GM18517 (cell line): ENCODE results near the gene PRR15L.
"Not testable (repeated sequence)": the region's sequence is repeated elsewhere in the genome, so short reads cannot be mapped to it uniquely, and the experiment has no call there.

Experiments
- ATAC-seq: cut with Tn5 transposase; IDR thresholded peaks from one replicate; pipeline ENCODE4 v1.9.1; 2021; ENCODE audit warnings: mild to moderate bottlenecking, moderate library complexity; ENCODE audit not compliant: unreplicated experiment

The PRR15L gene

DNA sequence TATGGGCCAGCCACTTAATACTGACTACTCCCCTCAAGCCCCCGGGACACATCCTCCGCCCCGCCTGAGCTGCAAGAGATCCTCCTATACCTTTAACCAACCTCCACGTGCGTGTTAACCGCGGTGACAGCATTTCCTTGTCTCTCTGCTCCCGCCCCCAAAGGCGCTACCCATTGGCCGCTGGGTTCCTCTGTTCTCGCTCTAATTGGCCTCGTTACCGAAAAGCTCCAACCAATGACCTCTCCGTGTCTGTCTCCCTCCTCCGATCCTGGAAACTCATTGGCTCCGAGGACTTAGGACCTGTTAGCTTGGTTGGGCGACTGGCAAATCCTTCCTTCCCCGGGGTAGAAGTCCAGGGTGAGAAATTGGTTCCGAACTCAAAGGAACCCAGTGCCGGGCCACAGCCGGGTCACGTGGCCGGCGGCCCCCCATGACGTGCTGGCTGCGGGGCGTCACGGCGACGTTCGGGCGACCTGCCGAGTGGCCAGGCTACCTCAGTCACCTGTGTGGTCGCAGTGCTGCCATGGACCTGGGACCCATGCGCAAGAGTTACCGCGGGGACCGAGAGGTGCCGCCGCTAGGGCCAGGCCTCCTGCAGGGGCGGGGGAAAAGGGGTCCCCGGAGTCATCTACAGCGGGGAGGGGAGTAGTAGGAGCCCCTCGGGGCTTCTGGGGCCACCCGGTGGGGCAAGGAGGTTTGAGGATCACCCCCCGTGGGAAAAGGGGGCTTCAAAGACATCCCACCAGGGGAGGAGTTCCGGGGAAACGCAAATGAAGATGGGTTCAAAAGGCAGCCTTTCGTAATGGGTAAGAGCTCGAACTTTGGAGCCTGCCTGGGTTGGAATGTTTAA, 16.2 kb downstream of the PRR15L start, which contains the start of gene PNPO:
PNPO (plus strand) TSS at position 326 of the 850 bp plus-strand sequence; CDS start at position 431, 105 bp downstream.
- ATAC-seq: peak; percentile 92

GRCh38 chr17:47937941-47938340, 19.7 kb downstream of the PRR15L start:
- ATAC-seq: no peak

GRCh38 chr17:47935961-47936360, 21.7 kb downstream of the PRR15L start:
- no peak for ATAC-seq

DNA sequence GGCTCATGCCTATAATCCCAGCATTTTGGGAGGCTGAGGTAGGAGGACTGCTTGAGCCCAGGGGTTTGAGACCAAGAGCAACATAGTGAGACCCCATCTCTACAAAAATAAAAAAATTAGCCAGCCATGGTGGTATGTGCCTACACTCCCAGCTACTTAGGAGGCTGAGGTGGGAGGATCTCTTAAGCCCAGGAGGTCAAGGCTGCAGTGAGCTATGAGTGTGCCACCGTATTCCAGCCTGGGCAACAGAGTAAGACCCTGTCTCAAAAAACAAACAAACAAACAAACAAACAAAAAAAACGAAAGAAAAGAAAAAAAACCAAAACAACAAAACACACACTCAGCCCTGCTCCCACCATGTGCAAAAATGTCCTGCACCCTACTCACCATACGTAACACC, 22.2 kb downstream of the PRR15L start:
- ATAC-seq: not testable (repeated sequence)

GRCh38 chr17:47934856-47935255, 22.8 kb downstream of the PRR15L start:
- ATAC-seq: no peak

- no peak for ATAC-seq
These were observed 25.8 kb downstream of the PRR15L start for GRCh38 chr17:47931848-47932247.

GRCh38 chr17:47929218-47930000, 28.3 kb downstream of the PRR15L start:
- no peak for ATAC-seq

DNA sequence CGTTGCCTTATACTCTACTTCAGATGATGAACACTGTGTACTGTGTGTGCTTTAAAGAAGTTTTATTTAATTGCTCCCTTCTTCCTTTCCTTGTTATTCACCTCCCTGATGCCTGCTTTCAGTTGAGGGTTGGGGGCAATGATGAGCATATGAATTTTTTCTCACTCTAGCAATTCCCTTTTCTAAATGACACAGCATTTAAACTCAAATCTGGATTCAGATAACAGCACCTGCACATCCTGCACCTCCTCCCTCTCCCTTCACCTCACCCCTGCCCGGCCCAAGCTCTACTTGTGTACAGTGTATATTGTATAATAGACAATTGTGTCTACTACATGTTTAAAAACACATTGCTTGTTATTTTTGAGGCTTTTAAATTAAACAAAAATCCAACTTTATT, 29.3 kb downstream of the PRR15L start:
- no peak for ATAC-seq

DNA sequence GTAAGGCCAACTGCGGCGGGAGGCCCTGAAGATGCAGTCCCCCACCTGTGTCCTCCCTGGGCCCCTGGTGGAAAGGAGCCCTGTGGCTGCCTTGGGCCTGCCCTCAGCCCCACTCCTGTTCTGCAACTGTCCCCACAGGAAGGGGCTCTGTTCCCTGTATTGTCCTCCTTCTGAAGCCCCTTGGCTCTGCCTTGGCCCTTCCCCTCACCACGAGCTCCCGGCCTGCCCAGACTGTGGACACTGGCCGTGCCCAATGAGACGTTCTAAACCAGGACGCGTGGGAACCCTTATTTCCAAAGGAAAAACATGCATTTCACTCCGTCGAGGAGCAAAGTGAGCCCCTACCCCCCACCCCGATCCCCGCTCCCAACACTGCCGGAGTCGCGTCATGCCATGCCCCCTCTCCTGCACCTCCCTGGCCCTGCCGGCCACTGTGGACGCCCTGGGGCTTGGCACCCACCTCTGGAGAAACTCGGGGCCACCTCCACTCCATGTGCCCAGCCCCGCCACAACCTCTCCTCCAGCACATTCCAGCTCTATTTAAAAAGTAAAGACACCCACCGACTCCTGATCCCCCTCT, 29.8 kb downstream of the PRR15L start:
- no peak for ATAC-seq

DNA sequence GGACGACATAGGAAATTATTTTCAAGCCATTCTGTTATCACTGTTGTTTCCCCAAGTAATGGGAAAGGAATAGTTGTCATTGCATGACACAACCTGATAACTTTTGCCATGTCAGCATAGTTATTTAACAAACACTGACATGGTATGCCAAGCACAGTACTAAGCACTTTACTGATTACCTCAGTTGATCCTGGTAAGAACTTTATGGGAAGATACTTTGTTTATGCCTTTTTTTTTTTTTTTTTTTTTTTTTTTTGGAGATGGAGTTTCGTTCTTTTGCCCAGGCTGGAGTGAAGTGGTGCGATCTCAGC, 32.0 kb downstream of the PRR15L start:
- no peak for ATAC-seq

- ATAC-seq: no peak
These were observed 32.7 kb downstream of the PRR15L start for GRCh38 chr17:47924785-47925677.

DNA sequence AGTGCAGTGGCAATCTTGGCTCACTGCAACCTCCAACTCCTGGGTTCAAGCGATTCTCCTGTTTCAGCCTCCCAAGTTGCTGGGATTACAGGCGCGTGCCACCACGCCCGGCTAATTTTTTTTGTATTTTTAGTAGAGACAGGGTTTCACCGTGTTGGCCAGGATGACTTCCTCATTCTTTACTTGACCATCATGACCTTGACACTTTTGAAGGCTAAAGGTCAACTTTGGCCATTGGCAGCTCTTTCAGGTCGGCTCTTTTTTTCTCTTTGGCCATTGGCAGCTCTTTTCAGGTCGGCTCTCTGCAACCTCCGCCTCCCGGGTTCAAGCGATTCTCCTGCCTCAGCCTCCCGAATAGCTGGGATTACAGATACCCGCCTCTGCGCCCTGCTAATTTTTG, 37.8 kb downstream of the PRR15L start:
- ATAC-seq: not testable (repeated sequence)

- no peak for ATAC-seq
These were observed 38.7 kb downstream of the PRR15L start for GRCh38 chr17:47918991-47919390.

- ATAC-seq: no peak
These were observed 39.7 kb downstream of the PRR15L start for GRCh38 chr17:47918006-47918405.

DNA sequence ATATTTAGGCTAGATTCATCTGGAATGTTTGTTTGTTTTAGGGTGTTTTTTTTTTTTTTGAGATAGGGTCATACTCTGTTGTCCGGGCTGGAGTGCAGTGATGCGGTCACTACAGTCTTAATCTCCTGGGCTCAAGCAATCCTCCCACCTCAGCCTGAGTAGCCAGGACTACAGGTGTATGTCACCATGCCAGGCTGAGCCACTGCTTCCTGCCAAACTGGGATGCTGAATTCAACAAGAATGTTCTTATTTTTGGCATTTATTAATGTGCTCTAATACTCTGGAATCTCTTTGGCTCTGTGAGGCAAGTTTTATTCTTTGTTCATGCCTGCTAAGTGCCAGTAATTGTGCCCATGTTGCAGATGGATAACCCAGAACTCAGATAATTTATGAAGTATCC, 40.1 kb downstream of the PRR15L start:
- no peak for ATAC-seq

DNA sequence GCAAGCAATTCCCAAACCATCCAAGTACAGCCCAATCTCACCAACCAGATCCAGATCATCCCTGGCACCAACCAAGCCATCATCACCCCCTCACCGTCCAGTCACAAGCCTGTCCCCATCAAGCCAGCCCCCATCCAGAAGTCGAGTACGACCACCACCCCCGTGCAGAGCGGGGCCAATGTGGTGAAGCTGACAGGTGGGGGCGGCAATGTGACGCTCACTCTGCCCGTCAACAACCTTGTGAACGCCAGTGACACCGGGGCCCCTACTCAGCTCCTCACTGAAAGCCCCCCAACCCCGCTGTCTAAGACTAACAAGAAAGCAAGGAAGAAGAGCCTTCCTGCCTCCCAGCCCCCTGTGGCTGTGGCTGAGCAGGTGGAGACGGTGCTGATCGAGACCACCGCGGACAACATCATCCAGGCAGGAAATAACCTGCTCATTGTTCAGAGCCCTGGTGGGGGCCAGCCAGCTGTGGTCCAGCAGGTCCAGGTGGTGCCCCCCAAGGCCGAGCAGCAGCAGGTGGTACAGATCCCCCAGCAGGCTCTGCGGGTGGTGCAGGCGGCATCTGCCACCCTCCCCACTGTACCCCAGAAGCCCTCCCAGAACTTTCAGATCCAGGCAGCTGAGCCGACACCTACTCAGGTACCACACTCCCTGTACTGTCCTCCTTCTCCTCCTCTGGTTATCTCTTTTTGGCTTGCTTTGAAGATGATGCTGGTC, 41.0 kb downstream of the PRR15L start:
- ATAC-seq: no peak

GRCh38 chr17:47915776-47916398, 41.8 kb downstream of the PRR15L start:
- ATAC-seq: no peak

DNA sequence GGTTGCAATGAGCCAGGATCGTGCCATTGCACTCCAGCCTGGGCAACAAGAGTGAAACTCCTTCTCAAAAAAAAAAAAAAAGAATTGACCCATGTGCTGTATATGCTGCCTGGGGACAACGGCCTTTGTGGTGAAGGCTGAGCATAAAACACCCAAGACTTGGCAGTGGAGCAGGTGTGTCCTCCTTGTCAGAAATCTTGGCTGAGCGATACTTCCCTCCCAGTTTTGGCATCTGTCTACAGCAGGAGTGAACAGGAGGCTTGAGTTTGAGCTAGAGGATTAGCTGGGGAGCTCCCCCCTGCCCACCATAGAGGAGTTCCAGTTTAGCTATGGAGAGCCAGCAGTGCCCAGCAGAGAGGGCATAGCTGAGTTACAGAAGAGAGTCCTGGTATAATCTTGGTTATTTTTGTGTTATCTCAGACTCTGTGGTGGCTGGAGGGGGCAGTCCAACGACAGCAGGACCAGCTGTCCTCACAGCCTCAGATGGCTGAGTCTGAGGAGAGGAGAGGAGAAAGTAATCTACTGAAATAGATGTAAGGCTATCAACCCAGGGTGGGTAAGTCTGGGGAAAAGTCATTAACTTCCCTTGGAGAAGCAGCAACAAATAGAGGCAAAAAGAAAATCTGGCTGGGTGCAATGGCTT, 43.3 kb downstream of the PRR15L start:
- ATAC-seq: no peak

DNA sequence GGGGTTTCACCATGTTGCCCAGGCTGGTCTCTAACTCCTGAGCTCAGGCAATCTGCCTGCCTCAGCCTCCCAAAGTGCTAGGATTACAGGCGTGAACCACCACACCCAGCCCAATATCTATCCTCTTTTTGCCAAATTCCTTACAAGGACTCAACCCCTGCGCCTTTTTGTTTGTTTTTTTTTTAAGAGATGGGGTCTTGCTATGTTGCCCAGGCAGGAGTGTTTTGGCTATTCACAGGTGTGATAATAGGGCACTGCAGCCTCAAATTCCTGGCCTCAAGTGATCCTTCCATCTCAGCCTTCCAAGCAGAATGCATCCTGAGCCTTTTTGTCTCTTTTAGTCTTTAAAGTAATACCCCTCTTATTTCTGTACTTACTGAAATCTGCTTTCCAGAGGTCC, 44.6 kb downstream of the PRR15L start:
- no peak for ATAC-seq
